GM18526 (cell line): ENCODE results near the gene HRH2.

Experiments
- POLR2A ChIP-seq: IDR thresholded peaks from 3 replicates; pipeline ENCODE4 v1.6.1; 2011; ENCODE audit not compliant: insufficient read length; ENCODE audit errors: extremely low read depth

HRH2 gene

GRCh38 chr5:175728885-175729828 lies 71.3 kb downstream of the HRH2 start:
- TF ChIP-seq POLR2A = no peak

DNA sequence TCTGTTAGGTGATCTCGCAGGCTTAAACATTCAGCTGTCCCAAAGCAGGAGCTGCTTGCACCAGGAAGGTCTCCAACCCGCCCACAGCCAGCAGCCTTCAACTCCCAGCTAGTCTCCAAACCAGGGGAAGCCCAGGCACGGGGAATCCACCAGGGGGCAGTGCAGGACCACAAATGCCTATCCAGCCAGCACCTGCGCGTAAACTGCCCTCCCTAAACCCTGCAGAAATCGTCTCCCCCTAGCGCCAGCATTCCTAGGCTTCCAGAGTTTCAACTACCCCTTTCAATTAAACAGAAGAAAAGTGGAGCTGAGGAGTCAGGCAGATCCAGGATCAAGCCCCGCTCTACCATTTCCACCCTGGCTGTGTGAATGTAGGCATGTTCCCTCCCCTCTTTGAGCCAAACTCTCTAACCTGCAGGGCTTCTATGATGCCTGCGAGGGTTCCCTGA lies 72.0 kb downstream of the HRH2 start:
- no peak for TF ChIP-seq POLR2A

GRCh38 chr5:175731172-175731571 lies 73.3 kb downstream of the HRH2 start:
- no peak for TF ChIP-seq POLR2A

- no peak for TF ChIP-seq POLR2A
Observed at GRCh38 chr5:175731756-175732465, 74.0 kb downstream of the HRH2 start.

GRCh38 chr5:175733017-175733416 lies 75.1 kb downstream of the HRH2 start:
- no peak for TF ChIP-seq POLR2A

DNA sequence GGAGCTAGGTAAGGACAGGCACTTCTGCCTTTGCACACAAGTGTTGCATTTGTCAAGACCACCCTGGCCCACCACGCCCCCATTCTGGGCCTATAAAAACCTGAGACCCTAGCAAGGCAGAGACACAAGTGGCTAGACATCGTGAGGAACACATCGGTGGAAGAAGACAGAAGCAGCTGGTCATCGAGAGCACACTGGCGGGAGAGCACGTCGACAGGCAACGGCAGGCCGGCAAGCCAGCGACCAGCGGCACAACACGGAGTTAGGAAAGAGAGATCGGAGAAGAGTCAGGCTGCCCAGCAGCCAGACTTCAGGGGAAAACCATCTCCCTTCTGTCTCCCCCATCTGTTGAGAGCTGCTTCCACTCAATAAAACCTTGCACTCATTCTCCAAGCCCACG lies 76.1 kb downstream of the HRH2 start:
- TF ChIP-seq POLR2A = no peak

DNA sequence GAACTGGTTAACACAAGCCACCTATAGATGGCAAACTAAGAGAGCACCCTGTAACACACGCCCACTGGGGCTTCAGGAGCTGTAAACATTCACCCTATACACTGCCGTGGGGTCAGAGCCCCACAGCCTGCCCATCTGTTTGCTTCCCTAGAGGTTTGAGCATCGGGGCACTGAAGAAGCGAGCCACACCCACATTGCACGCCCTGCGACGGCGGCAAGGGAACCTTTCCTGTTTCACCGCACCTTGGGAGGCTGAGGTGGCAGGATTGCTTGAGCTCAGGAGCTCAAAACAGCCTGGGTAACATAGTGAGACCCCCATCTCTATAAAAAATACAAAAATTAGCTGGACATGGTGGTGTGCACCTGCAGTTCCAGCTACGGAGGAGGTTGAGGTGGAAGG lies 76.6 kb downstream of the HRH2 start:
- TF ChIP-seq POLR2A = no peak

- TF ChIP-seq POLR2A = no peak
Observed at GRCh38 chr5:175735701-175736100, 77.8 kb downstream of the HRH2 start.

- TF ChIP-seq POLR2A = no peak
Observed at GRCh38 chr5:175736652-175737051, 78.8 kb downstream of the HRH2 start.

- no peak for TF ChIP-seq POLR2A
Observed at GRCh38 chr5:175737481-175737880, 79.6 kb downstream of the HRH2 start.

GRCh38 chr5:175738126-175738525 lies 80.3 kb downstream of the HRH2 start:
- TF ChIP-seq POLR2A = no peak

- no peak for TF ChIP-seq POLR2A
Observed at GRCh38 chr5:175738602-175739133, 80.8 kb downstream of the HRH2 start.

DNA sequence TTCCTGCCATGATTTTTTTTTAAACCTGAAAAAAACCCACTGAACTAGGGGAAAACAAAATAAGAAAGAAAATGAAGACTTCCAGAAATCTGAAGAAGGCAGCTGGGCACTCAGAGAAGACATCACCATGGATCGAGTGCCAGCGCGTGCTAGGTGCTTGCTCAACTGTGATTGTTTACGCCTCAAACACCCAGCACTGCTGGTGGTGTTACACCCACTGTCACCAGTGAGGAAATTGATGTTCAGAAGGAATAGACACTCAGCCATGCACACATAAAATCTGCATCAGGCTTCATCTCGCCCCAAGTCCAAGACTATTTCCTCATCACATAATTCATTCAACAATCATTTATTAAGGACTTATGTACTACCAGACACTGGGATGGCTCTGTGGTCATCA lies 82.1 kb downstream of the HRH2 start:
- no peak for TF ChIP-seq POLR2A

DNA sequence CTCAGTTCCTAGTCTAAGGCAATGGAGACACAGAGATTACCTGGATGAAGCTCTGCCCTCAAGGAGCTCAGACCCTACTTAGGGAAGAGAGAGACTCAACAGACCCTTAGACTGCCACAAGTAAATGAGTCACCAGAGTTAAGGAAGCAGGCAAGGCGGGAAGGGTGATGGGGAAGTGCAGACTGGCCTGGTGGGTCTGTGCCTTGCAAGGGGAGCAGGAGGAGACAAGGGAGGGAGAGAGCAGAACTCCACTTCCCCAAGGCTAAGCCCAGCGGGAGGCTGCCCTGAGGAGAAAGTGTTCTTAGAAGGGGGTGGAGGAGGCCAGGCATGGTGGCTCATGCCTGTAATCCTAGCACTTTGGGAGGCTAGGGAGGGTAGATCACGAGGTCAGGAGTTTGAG lies 83.7 kb downstream of the HRH2 start:
- TF ChIP-seq POLR2A = no peak

DNA sequence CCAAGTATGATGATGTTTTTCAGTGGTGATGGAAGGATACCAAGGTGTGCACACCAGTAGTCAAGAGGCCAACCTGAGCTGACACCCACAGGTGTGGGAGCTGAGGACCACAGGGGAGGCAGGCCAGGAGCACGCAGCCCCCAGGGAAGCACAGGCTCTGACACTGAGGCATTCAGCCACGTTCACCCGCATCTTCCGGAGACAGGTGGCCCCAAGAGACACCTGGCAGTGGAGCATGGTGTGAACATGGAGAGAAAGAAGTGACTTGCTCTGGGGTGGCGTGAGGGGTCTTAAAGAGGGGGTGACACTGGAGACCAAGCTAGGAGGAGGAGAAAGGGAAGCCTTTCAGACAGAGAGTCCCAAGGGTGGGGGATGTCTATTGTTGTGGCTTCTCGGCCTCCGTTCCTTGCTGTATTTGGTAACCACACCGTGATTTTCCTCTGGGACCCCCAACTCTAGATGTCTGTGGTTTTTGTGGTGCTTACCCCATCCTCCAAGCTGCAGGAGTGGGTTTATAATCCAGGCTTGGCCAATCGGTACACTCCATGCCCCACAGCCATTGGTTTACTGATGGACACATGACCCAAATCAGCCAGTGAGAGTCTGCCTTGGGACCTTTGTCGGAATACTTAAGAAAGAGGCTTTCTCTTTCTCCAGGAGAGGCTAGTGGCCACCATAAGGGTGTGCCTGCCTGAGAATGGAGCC lies 84.6 kb downstream of the HRH2 start:
- TF ChIP-seq POLR2A = no peak
